ENCODE measurements around the gene CRTC1.

CRTC1 gene

GRCh38 chr19:18650468-18651041 is 32.9 kb upstream of the CRTC1 start:
- in situ Hi-C loops (cut with MboI; ENCODE audit: low pct_unique_long_range_greater_than_20kb, low sequenced_read_pairs): no loop called here
- no peak for DNase-seq

GRCh38 chr19:18651300-18651699 is 32.2 kb upstream of the CRTC1 start:
- in situ Hi-C loops (cut with MboI; ENCODE audit: low pct_unique_long_range_greater_than_20kb, low sequenced_read_pairs): no loop called here
- DNase-seq: no peak

- no peak for DNase-seq
- in situ Hi-C loops (cut with MboI; ENCODE audit: low pct_unique_long_range_greater_than_20kb, low sequenced_read_pairs): no loop called here
Measured at GRCh38 chr19:18651733-18652132, 31.7 kb upstream of the CRTC1 start.

- DNase-seq: no peak
- in situ Hi-C loops (cut with MboI; ENCODE audit: low pct_unique_long_range_greater_than_20kb, low sequenced_read_pairs): no loop called here
Measured at GRCh38 chr19:18653853-18654252, 29.6 kb upstream of the CRTC1 start.

GRCh38 chr19:18654469-18654868 is 29.0 kb upstream of the CRTC1 start:
- no peak for DNase-seq
- in situ Hi-C loops (cut with MboI; ENCODE audit: low pct_unique_long_range_greater_than_20kb, low sequenced_read_pairs): no loop called here

- in situ Hi-C loops (cut with MboI; ENCODE audit: low pct_unique_long_range_greater_than_20kb, low sequenced_read_pairs): no loop called here
Measured at GRCh38 chr19:18655173-18655844, 28.2 kb upstream of the CRTC1 start.

GRCh38 chr19:18656337-18657086 is 27.0 kb upstream of the CRTC1 start:
- in situ Hi-C loops (cut with MboI; ENCODE audit: low pct_unique_long_range_greater_than_20kb, low sequenced_read_pairs): no loop called here
- no peak for DNase-seq

More at GRCh38 chr19:18655173-18655844, 28.2 kb upstream of the CRTC1 start:
- no peak for DNase-seq

- peak; percentile 19 for DNase-seq
- in situ Hi-C loops (cut with MboI; ENCODE audit: low pct_unique_long_range_greater_than_20kb, low sequenced_read_pairs): no loop called here
Measured at GRCh38 chr19:18657590-18658365, 25.7 kb upstream of the CRTC1 start.

GRCh38 chr19:18658366-18658855 is 25.1 kb upstream of the CRTC1 start:
- DNase-seq: no peak
- in situ Hi-C loops (cut with MboI; ENCODE audit: low pct_unique_long_range_greater_than_20kb, low sequenced_read_pairs): no loop called here

- in situ Hi-C loops (cut with MboI; ENCODE audit: low pct_unique_long_range_greater_than_20kb, low sequenced_read_pairs): no loop called here
- DNase-seq: peak; percentile 58
Measured at GRCh38 chr19:18659281-18660050, 24.0 kb upstream of the CRTC1 start.

- in situ Hi-C loops (cut with MboI; ENCODE audit: low pct_unique_long_range_greater_than_20kb, low sequenced_read_pairs): no loop called here
- no peak for DNase-seq
Measured at GRCh38 chr19:18660051-18660910, 23.2 kb upstream of the CRTC1 start.

- in situ Hi-C loops (cut with MboI; ENCODE audit: low pct_unique_long_range_greater_than_20kb, low sequenced_read_pairs): no loop called here
- no peak for DNase-seq
Measured at GRCh38 chr19:18660939-18661670, 22.4 kb upstream of the CRTC1 start.

- in situ Hi-C loops (cut with MboI; ENCODE audit: low pct_unique_long_range_greater_than_20kb, low sequenced_read_pairs): no loop called here
Measured at GRCh38 chr19:18662972-18663732, 20.3 kb upstream of the CRTC1 start.

GRCh38 chr19:18663940-18664530 is 19.4 kb upstream of the CRTC1 start:
- in situ Hi-C loops (cut with MboI; ENCODE audit: low pct_unique_long_range_greater_than_20kb, low sequenced_read_pairs): no loop called here
- DNase-seq: no peak

More at GRCh38 chr19:18662972-18663732, 20.3 kb upstream of the CRTC1 start:
- no peak for DNase-seq

- in situ Hi-C loops (cut with MboI; ENCODE audit: low pct_unique_long_range_greater_than_20kb, low sequenced_read_pairs): no loop called here
Measured at GRCh38 chr19:18665771-18666202, 17.7 kb upstream of the CRTC1 start.

GRCh38 chr19:18666317-18666716 is 17.2 kb upstream of the CRTC1 start:
- in situ Hi-C loops (cut with MboI; ENCODE audit: low pct_unique_long_range_greater_than_20kb, low sequenced_read_pairs): no loop called here
- no peak for DNase-seq

More at GRCh38 chr19:18665771-18666202, 17.7 kb upstream of the CRTC1 start:
- no peak for DNase-seq
